Stimulated activated CD8-positive, alpha-beta memory T cell treated with anti-CD3 and anti-CD28 coated beads, Interleukin-4, amount 100 ng/mL, for 4 hours (primary cell): ENCODE data around the gene SGTB.

Experiments used
- DNase-seq, 2 donors: peaks; one replicate each; pipeline ENCODE4 v3.0.0-alpha.2; 2020; ENCODE audit warnings: low read depth in 2 of 2, low spot score in 1 of 2

The SGTB gene

GRCh38 chr5:65721720-65722574 lies at the start of gene SGTB, which contains the start of gene NLN:
Gene SGTB (minus strand): TSS chr5:65722109. CDS start chr5:65720807, 1,302 bp downstream.
Gene NLN (plus strand): TSS chr5:65722205. CDS start chr5:65722374, 169 bp downstream.
- DNase-seq = peak; percentile 66 to 72

- no peak for DNase-seq
These were observed 49.4 kb upstream of the SGTB start for GRCh38 chr5:65771266-65771665.

- no peak for DNase-seq
These were observed 47.6 kb upstream of the SGTB start for GRCh38 chr5:65769539-65769938.

GRCh38 chr5:65768723-65769346 lies 46.9 kb upstream of the SGTB start:
- no peak for DNase-seq

GRCh38 chr5:65767565-65767964 lies 45.7 kb upstream of the SGTB start:
- DNase-seq = no peak

- DNase-seq = no peak
These were observed 44.9 kb upstream of the SGTB start for GRCh38 chr5:65766781-65767180.

- no peak for DNase-seq
These were observed 44.3 kb upstream of the SGTB start for GRCh38 chr5:65766175-65766574.

GRCh38 chr5:65765582-65765981 lies 43.7 kb upstream of the SGTB start:
- DNase-seq = no peak

GRCh38 chr5:65762234-65762633 lies 40.3 kb upstream of the SGTB start:
- DNase-seq = no peak

- DNase-seq = peak; percentile 11 to 15
These were observed 38.8 kb upstream of the SGTB start for GRCh38 chr5:65760504-65761275.

- DNase-seq = no peak
These were observed 36.7 kb upstream of the SGTB start for GRCh38 chr5:65758546-65759144.

- no peak for DNase-seq
These were observed 31.3 kb upstream of the SGTB start for GRCh38 chr5:65753189-65753588.

- DNase-seq = no peak
These were observed 29.0 kb upstream of the SGTB start for GRCh38 chr5:65750938-65751337.

- no peak for DNase-seq
These were observed 28.0 kb upstream of the SGTB start for GRCh38 chr5:65749956-65750355.

GRCh38 chr5:65749221-65749844 lies 27.4 kb upstream of the SGTB start:
- DNase-seq = no peak

- DNase-seq = no peak
These were observed 20.8 kb upstream of the SGTB start for GRCh38 chr5:65742565-65743231.

- no peak for DNase-seq
These were observed 17.3 kb upstream of the SGTB start for GRCh38 chr5:65739162-65739561.

GRCh38 chr5:65738305-65738704 lies 16.4 kb upstream of the SGTB start:
- DNase-seq = no peak

- no peak for DNase-seq
These were observed 15.9 kb upstream of the SGTB start for GRCh38 chr5:65737842-65738241.

GRCh38 chr5:65736011-65736410 lies 14.1 kb upstream of the SGTB start:
- no peak for DNase-seq
